GM12892 (cell line): Measurements from ENCODE around the gene PAQR8.

ENCODE experiments used
- POLR2A ChIP-seq: IDR thresholded peaks from 2 replicates; pipeline ENCODE4 v1.6.1; 2011; ENCODE audit warnings: low read depth, low read length, control low read depth
- POLR2AphosphoS5 ChIP-seq: IDR thresholded peaks from 2 replicates; pipeline ENCODE4 v1.6.1; 2011; ENCODE audit warnings: low read depth, low read length, control low read depth

- TF ChIP-seq POLR2A = no peak
- TF ChIP-seq POLR2AphosphoS5 = no peak
Measured at GRCh38 chr6:52363228-52363867, 1.4 kb downstream of the PAQR8 start.
